Hematopoietic multipotent progenitor cell (in vitro differentiated cells): ENCODE results near the gene KSR2. TPM values are rescaled to one million over a fixed set of nuclear protein-coding genes. Genes with fewer than 3 reads are reported as not detected.
"Not testable (repeated sequence)": the region's sequence is repeated elsewhere in the genome, so short reads cannot be mapped to it uniquely, and the experiment has no call there.

ENCODE experiments used
- DNase-seq, 3 donors: peaks; one replicate each; pipeline ENCODE4 v3.0.0-alpha.2; 2011 to 2015; ENCODE audit warnings: low read depth in 2 of 3, low spot score in 2 of 3
- total RNA-seq: library from RNA; depleted of rRNA; stranded (reverse); fragments of >200 nt; gene quantifications from one replicate; pipeline ENCODE4 v1.2.3, GENCODE V29; 2012

The KSR2 gene
- total RNA-seq, 1 donor, result under 0.01 TPM

GRCh38 chr12:117660896-117661295 lies 307.9 kb downstream of the KSR2 start:
- no peak for DNase-seq

- no peak for DNase-seq
Measured at GRCh38 chr12:117658226-117658625, 310.6 kb downstream of the KSR2 start.

DNA sequence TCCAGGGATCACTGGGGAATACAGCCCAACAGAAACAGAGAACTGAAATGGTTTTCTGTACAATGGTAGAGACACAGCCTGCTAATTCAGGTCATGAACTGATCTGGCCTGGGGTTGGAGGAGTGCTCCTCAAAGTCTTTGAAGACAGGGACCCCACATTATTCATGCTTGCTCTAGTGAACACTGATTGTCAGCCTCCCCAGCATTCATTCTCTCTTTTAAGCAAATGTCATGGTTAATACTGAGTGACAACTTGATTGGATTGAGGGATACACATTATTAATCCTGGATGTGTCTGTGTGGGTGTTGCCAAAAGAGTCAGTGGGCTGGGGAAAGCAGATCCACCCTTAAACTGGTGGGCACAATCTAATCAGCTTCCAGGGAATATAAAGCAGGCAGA lies 319.0 kb downstream of the KSR2 start:
- no peak for DNase-seq

- DNase-seq, result no peak
Measured at GRCh38 chr12:117646520-117646919, 322.3 kb downstream of the KSR2 start.

GRCh38 chr12:117645473-117645872 lies 323.3 kb downstream of the KSR2 start:
- DNase-seq, result no peak

GRCh38 chr12:117643971-117644370 lies 324.8 kb downstream of the KSR2 start:
- DNase-seq, result no peak

GRCh38 chr12:117641885-117642284 lies 326.9 kb downstream of the KSR2 start:
- DNase-seq, result no peak

- DNase-seq, result no peak
Measured at GRCh38 chr12:117640511-117640910, 328.3 kb downstream of the KSR2 start.

DNA sequence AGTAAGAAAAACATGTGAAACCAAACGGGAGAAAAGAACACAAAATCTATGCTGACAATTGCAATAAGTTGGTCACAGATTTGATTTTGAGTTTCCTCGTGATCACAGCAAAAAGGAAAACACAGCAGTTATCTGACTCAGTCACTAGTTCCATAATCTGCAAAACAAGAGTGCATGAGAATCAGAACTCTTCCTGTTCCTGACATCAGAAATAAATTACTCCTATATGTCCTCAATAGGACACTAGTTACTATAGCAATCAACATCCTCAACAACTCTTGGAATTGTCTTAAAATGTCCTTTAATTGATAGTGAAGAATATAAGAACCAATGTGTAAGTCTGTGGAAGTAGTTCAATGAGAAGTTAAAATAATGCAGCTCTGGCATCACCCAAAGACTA lies 339.3 kb downstream of the KSR2 start:
- no peak for DNase-seq

GRCh38 chr12:117628711-117629110 lies 340.1 kb downstream of the KSR2 start:
- not testable (repeated sequence) for DNase-seq

DNA sequence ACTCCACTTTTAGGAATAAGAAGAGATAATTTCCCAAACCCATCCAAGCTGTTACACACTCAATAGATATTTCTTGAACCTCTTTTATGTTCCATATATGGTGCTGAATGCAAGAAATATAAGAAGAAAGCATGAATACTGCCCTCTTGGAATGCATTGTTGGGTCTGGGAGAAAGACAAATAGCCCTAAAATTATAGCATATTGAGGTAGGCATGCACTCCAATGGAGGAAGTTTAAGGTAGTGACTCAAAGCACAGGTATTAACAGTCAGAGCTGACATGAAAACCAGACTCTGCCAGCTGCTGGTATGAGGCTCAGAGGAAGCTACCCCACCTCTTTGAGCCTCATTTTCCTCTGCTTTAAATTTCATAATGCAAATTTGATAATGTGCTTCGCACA lies 346.0 kb downstream of the KSR2 start:
- no peak for DNase-seq

- DNase-seq, result no peak
Measured at GRCh38 chr12:117622087-117622486, 346.7 kb downstream of the KSR2 start.

- DNase-seq, result no peak
Measured at GRCh38 chr12:117607778-117608177, 361.0 kb downstream of the KSR2 start.

GRCh38 chr12:117606945-117607344 lies 361.8 kb downstream of the KSR2 start:
- no peak for DNase-seq

GRCh38 chr12:117606024-117606423 lies 362.8 kb downstream of the KSR2 start:
- DNase-seq, result no peak

GRCh38 chr12:117603316-117604113 lies 365.3 kb downstream of the KSR2 start:
- DNase-seq, result no peak

DNA sequence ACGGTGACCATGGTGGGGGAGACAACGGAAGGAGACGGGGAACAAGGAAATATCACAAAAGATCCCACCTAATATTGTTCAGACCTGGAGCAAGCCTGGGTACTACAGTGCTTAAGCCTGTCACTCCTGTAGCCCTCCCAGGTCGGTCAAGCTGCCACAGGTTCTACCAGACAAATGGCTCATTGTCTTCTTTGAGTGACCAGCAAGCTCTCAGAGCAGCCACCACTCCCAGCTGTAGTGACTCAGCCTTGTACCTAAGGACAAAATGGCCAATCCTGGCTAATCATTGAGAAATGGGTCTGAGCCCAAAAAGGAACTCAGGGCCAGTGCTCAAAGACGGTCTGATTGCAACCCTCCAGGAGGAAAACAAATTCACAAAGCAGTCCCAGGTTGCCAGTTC lies 368.9 kb downstream of the KSR2 start:
- no peak for DNase-seq

DNA sequence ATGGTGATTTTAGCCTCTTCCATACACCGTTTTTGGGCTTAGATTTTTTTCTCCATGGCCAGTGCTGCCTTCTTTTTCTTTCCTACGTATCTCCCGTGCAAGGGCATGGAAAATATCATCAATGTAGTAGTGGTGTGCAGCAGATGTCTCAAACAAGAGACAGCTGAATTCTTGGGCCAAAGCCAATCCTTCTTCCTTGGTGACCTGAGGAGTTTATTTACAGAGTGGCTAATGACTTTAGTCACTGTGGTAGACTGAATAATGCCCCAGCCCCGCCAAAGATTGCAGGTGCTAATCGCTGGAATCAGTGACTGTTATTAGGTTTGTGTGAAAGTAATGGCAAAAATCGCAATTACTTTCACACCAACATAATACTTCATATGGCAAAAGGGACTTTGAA lies 371.8 kb downstream of the KSR2 start:
- no peak for DNase-seq

DNA sequence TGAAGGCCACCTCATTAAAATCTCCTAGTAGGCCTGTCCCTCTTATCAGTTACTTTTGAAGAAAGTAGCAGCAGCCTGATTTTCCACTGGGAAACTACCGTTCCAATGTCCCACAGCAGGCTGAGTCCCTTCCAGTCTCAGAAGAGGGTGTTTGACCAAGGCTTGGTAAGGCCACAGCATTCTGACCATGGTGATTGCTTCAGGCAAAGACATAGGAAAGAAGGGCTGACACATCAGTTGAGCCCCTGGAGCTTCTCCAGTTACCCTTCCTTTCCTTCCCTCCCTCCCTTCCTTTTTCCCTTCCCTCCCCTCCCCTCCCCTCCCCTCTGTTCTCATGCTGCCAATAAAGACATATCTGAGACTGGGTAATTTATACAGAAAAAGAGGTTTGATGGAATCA lies 373.0 kb downstream of the KSR2 start:
- no peak for DNase-seq

DNA sequence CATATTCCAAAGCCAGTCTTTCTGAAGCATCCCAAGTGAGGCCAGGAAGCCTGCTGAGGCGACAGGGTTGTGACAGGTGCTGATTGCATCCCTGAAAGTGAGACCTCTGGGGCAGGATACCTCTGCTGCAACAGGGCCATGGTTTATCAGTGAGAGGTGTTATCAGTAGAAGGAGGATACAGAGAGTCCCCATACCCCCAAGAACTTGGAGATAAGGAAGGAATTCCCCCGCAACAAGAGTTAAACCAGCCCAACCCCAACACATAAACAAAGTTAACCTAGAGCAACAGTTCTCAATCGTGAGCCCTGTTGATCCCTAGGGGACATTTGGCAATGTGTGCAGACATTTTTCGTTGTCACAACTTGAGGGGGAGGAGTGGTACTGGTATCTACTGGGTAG lies 374.3 kb downstream of the KSR2 start:
- DNase-seq, result no peak

DNA sequence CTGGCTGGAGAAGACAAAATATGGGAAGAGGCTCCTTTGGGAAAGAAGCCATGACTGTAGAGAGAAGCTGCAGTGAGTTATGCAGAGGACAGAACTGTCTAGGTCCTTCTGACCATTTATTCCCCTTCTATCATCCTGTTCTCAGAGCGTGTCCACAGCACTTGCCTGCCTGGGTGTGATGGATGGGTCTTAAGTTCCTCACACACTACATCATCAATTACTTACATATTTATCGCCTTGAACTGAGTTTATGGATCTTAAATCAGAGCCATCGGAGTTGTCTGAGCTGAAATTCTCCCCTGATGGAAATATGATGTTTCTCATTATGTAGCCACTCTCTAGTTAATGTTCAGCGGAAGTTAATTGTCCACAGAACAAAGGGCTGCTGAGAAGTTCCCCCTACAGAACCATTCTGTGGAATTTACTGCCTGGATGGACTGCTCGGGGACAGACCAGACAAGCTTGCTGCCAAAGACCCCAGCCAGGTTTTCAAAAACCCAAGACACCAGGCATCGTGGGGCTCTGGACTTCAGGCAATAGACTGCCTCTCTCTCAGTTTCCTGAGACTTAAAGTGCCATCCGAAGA lies 374.9 kb downstream of the KSR2 start:
- DNase-seq, result no peak

GRCh38 chr12:117592588-117593305 lies 376.0 kb downstream of the KSR2 start:
- no peak for DNase-seq
